Prostate gland (tissue), 2 donors: ENCODE results near the gene AACS.

Experiments
- POLR2AphosphoS5 ChIP-seq: sonication (generic); formaldehyde crosslinking; IDR thresholded peaks from one replicate; pipeline ENCODE4 v1.6.1; 2017; ENCODE audit warnings: antibody characterized with exemption
- TF ChIP-seq, protein P1 (sequence below), 4 experiments: fragments of 200-600 bp in 2 of 4; fragments of 450-650 bp in 2 of 4; sonication (generic) in 2 of 4; IDR thresholded peaks; 1 replicate in 3 of 4; 2 replicates in 1 of 4; pipeline ENCODE4 v1.5.1; 2016 to 2019; ENCODE audit warnings: antibody characterized with exemption in 4 of 4, mild to moderate bottlenecking in 2 of 4, moderate library complexity in 2 of 4

GRCh38 chr12:125055591-125055990, 9.6 kb upstream of the AACS start:
- TF ChIP-seq, protein P1, sequence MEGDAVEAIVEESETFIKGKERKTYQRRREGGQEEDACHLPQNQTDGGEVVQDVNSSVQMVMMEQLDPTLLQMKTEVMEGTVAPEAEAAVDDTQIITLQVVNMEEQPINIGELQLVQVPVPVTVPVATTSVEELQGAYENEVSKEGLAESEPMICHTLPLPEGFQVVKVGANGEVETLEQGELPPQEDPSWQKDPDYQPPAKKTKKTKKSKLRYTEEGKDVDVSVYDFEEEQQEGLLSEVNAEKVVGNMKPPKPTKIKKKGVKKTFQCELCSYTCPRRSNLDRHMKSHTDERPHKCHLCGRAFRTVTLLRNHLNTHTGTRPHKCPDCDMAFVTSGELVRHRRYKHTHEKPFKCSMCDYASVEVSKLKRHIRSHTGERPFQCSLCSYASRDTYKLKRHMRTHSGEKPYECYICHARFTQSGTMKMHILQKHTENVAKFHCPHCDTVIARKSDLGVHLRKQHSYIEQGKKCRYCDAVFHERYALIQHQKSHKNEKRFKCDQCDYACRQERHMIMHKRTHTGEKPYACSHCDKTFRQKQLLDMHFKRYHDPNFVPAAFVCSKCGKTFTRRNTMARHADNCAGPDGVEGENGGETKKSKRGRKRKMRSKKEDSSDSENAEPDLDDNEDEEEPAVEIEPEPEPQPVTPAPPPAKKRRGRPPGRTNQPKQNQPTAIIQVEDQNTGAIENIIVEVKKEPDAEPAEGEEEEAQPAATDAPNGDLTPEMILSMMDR (IDR thresholded peaks at IDR 0.05), result no peak
- TF ChIP-seq POLR2AphosphoS5, result no peak
